ENCODE data around the gene CADPS2.

Gene CADPS2

DNA sequence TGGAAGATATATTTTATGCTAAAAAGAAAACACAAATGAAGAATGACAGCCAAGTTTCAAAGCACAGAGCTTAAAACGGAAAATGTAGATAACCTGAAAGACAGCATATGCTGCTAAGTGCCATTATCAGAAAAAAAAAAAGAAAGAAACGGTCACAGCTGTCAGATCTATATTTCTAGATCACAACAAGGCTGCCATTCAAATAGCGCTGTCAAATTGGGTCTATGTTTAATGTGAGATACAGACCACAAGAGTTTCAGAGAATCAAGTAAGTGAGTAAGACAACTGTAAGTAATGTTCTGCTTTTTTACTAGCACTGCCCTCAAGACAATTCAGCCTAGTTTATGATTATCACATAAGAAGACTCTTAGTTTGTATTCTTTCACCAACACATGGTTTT, 117.4 kb downstream of the CADPS2 start:
- no peaks in the 10 kb centered on the region for H3K27me3 ChIP-seq (ENCODE audit: insufficient read depth, low read length, poor library complexity, severe bottlenecking)
- H3K79me2 ChIP-seq (ENCODE audit: insufficient read depth, low read length): no peaks in the 10 kb centered on the region
- TF ChIP-seq, protein P1, sequence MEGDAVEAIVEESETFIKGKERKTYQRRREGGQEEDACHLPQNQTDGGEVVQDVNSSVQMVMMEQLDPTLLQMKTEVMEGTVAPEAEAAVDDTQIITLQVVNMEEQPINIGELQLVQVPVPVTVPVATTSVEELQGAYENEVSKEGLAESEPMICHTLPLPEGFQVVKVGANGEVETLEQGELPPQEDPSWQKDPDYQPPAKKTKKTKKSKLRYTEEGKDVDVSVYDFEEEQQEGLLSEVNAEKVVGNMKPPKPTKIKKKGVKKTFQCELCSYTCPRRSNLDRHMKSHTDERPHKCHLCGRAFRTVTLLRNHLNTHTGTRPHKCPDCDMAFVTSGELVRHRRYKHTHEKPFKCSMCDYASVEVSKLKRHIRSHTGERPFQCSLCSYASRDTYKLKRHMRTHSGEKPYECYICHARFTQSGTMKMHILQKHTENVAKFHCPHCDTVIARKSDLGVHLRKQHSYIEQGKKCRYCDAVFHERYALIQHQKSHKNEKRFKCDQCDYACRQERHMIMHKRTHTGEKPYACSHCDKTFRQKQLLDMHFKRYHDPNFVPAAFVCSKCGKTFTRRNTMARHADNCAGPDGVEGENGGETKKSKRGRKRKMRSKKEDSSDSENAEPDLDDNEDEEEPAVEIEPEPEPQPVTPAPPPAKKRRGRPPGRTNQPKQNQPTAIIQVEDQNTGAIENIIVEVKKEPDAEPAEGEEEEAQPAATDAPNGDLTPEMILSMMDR (conservative IDR thresholded peaks at IDR 0.05; ENCODE audit: low read length): no peak
- no peak for TF ChIP-seq EZH2phosphoT487 (IDR thresholded peaks at IDR 0.05; ENCODE audit: borderline replicate concordance)
- H3K4me1 ChIP-seq (ENCODE audit: insufficient read depth, low read length, poor library complexity, severe bottlenecking): no peaks in the 10 kb centered on the region
- H3K9me3 ChIP-seq (ENCODE audit: insufficient read depth, low read depth, low read length): no peaks in the 10 kb centered on the region
- H3K9ac ChIP-seq (ENCODE audit: low read depth, low read length, poor library complexity, severe bottlenecking): no peak overlapping the region
- H2AFZ ChIP-seq (ENCODE audit: low read length): no peak overlapping the region
- H3K4me2 ChIP-seq (ENCODE audit: low read depth, low read length, poor library complexity, severe bottlenecking): no peak overlapping the region
- H3K36me3 ChIP-seq (ENCODE audit: insufficient read depth, low read length): no peaks in the 10 kb centered on the region
- H3K4me3 ChIP-seq (ENCODE audit: low read length, poor library complexity, severe bottlenecking): no peak overlapping the region
- H3F3A ChIP-seq (ENCODE audit: low read depth): no peaks in the 10 kb centered on the region
- H3K9me2 ChIP-seq (replicated peaks; ENCODE audit: low read depth, low read length): no peaks in the 10 kb centered on the region
- H4K20me1 ChIP-seq (ENCODE audit: insufficient read depth, low read length, poor library complexity, severe bottlenecking): no peaks in the 10 kb centered on the region

DNA sequence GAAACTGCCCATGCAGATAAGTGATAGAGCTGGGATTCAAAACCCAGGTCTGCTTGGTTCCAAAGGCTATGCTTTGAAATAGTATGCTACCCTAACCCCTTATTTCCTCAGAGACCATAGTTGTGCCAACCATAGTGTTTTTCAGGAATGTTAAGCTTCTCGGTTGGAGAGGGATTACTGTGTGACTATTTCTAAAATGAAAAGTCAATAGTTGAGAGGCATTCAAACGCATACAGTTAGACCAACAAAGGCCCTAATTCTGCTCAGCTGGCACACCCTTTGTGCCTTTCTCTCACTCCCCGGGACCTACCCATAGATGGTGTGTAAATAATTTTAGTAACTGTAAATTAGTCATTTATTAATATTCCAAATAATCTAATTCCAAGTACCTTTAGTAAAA, 118.9 kb downstream of the CADPS2 start:
- TF ChIP-seq, protein P1 (conservative IDR thresholded peaks at IDR 0.05; ENCODE audit: low read length): no peak
- TF ChIP-seq EZH2phosphoT487 (IDR thresholded peaks at IDR 0.05; ENCODE audit: borderline replicate concordance): no peak
- H3K9me3 ChIP-seq (ENCODE audit: insufficient read depth, low read depth, low read length): no peaks in the 10 kb centered on the region

DNA sequence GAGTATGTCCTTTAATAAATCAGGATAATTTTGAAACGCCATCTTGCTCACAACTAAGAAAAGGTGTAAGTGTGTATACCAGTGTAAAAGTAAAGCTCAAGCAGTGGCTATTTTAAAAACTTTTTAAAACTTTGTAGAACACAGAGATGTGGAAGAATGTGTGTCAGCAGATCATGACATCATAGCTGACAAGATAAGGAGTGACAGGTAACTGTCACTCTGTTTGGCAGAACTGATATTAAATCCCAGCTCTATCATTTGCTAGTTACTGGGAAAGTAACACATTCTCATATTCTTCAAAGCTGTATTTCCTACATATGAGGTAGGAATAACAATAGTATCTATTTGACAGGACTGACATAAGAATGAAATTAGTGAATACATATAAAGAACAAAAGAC, 119.7 kb downstream of the CADPS2 start:
- H3K79me2 ChIP-seq (ENCODE audit: insufficient read depth, low read length): no peaks in the 10 kb centered on the region
- H3K4me1 ChIP-seq (ENCODE audit: insufficient read depth, low read length, poor library complexity, severe bottlenecking): no peaks in the 10 kb centered on the region
- H3K4me2 ChIP-seq (ENCODE audit: low read depth, low read length, poor library complexity, severe bottlenecking): no peak overlapping the region
- no peaks in the 10 kb centered on the region for H3K9me2 ChIP-seq (replicated peaks; ENCODE audit: low read depth, low read length)
- H3K9ac ChIP-seq (ENCODE audit: low read depth, low read length, poor library complexity, severe bottlenecking): no peak overlapping the region
- H3K36me3 ChIP-seq (ENCODE audit: insufficient read depth, low read length): no peaks in the 10 kb centered on the region
- H3F3A ChIP-seq (ENCODE audit: low read depth): no peaks in the 10 kb centered on the region
- H2AFZ ChIP-seq (ENCODE audit: low read length): no peak overlapping the region
- no peaks in the 10 kb centered on the region for H4K20me1 ChIP-seq (ENCODE audit: insufficient read depth, low read length, poor library complexity, severe bottlenecking)
- H3K9me3 ChIP-seq (ENCODE audit: insufficient read depth, low read depth, low read length): no peaks in the 10 kb centered on the region
- no peak for TF ChIP-seq EZH2phosphoT487 (IDR thresholded peaks at IDR 0.05; ENCODE audit: borderline replicate concordance)
- TF ChIP-seq, protein P1 (conservative IDR thresholded peaks at IDR 0.05; ENCODE audit: low read length): no peak
- H3K4me3 ChIP-seq (ENCODE audit: low read length, poor library complexity, severe bottlenecking): no peak overlapping the region
- H3K27me3 ChIP-seq (ENCODE audit: insufficient read depth, low read length, poor library complexity, severe bottlenecking): no peaks in the 10 kb centered on the region

More for the DNA sequence above, 118.9 kb downstream of the CADPS2 start:
- H3K4me1 ChIP-seq (ENCODE audit: insufficient read depth, low read length, poor library complexity, severe bottlenecking): no peaks in the 10 kb centered on the region
- no peak overlapping the region for H3K4me3 ChIP-seq (ENCODE audit: low read length, poor library complexity, severe bottlenecking)
- H4K20me1 ChIP-seq (ENCODE audit: insufficient read depth, low read length, poor library complexity, severe bottlenecking): no peaks in the 10 kb centered on the region
- H3F3A ChIP-seq (ENCODE audit: low read depth): no peaks in the 10 kb centered on the region
- no peak overlapping the region for H3K9ac ChIP-seq (ENCODE audit: low read depth, low read length, poor library complexity, severe bottlenecking)
- H3K27me3 ChIP-seq (ENCODE audit: insufficient read depth, low read length, poor library complexity, severe bottlenecking): no peaks in the 10 kb centered on the region
- no peaks in the 10 kb centered on the region for H3K36me3 ChIP-seq (ENCODE audit: insufficient read depth, low read length)
- H3K4me2 ChIP-seq (ENCODE audit: low read depth, low read length, poor library complexity, severe bottlenecking): no peak overlapping the region
- H3K79me2 ChIP-seq (ENCODE audit: insufficient read depth, low read length): no peaks in the 10 kb centered on the region
- no peaks in the 10 kb centered on the region for H3K9me2 ChIP-seq (replicated peaks; ENCODE audit: low read depth, low read length)
- H2AFZ ChIP-seq (ENCODE audit: low read length): no peak overlapping the region

Data from Loucy (cell line).